ENCODE measurements around the gene EMC6.

DNA sequence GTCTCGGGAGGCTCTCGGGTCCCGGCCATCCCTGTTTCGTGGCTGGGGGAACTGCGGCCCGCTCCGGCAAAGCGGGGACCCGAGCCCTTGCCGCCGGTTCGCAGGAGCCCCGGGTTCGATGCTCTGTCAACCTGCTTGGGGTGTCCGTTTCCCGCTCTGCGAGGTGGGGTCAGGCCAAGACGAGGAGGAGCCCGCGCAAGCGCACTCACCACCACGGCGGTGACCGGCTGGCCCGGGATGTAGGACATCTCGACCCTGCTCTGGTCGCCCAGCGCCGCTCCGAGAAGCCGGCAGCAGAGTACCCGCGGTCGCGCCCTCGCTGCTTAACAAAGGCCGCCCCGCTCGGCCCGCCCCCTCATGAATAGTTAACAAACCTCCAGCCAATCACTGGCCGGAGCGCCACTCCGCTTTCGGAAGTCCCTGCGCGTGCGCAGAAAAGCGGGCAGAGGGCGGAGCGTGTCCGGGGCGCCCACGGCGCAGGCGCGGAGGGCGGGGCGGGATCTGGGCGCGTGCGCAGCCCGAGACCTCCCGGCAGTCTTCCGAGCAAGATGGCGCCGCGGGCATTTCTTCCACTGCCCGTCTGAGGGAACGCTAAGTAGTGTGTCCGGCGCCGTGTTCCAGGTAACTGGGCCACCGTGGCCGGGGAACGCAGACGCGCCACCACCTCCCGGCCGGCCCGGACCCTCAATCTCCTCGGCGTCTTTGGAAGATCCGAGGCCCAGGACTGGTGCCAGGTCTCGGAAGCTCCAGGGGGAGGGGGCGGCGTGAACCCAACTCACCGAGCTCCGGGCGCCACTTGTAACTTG is at the start of gene EMC6, which contains the start of gene TAX1BP3:
- TF ChIP-seq, protein P1, sequence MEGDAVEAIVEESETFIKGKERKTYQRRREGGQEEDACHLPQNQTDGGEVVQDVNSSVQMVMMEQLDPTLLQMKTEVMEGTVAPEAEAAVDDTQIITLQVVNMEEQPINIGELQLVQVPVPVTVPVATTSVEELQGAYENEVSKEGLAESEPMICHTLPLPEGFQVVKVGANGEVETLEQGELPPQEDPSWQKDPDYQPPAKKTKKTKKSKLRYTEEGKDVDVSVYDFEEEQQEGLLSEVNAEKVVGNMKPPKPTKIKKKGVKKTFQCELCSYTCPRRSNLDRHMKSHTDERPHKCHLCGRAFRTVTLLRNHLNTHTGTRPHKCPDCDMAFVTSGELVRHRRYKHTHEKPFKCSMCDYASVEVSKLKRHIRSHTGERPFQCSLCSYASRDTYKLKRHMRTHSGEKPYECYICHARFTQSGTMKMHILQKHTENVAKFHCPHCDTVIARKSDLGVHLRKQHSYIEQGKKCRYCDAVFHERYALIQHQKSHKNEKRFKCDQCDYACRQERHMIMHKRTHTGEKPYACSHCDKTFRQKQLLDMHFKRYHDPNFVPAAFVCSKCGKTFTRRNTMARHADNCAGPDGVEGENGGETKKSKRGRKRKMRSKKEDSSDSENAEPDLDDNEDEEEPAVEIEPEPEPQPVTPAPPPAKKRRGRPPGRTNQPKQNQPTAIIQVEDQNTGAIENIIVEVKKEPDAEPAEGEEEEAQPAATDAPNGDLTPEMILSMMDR (optimal IDR thresholded peaks at IDR 0.05 in 1 of 3, IDR thresholded peaks at IDR 0.05 in 1 of 3, conservative IDR thresholded peaks at IDR 0.05 in 1 of 3; ENCODE audit: extremely low read depth in 1 of 3, insufficient read depth in 2 of 3, low read length in 3 of 3) = peak in 1 of 3 experiments; percentile 5
- no peak for TF ChIP-seq EZH2 (IDR thresholded peaks at IDR 0.05; ENCODE audit: low read length)

Measured in keratinocyte (primary cell).